Stimulated activated CD4-positive, alpha-beta T cell treated with anti-CD3 and anti-CD28 coated beads, TNF-alpha, amount 100 ng/mL, for 48 hours (primary cell): Measurements from ENCODE around the gene GPR15.
A peak's percentile ranks its signal among the peaks of the same experiment; 100 is the strongest.

Source experiments
- DNase-seq, 3 donors: peaks; one replicate each; pipeline ENCODE4 v3.0.0-alpha.2; 2020; ENCODE audit warnings: low read depth in 3 of 3

The GPR15 gene

DNA sequence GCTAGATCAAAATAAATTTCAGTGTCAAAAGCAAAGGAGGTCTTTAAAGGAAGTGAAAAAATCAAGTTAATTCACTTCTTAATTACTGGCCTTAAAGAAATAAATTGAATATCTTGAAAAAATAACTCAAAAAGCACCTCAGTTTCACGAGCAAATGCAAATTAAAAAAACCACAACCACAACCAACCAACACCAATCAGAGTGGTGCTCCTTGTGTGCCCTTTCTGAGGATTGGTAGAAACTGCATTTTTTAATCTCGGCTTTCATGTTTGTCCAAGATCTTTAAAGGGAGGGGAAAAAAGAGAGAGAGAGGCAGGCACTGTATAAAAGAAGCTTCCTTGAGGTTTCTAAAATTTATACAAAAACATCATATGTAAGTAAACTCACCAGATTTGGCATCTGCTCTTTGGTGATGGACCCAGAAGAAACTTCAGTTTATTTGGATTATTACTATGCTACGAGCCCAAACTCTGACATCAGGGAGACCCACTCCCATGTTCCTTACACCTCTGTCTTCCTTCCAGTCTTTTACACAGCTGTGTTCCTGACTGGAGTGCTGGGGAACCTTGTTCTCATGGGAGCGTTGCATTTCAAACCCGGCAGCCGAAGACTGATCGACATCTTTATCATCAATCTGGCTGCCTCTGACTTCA is at the start of gene GPR15:
Gene GPR15 (plus strand): TSS at position 357 of the 653 bp plus-strand sequence. CDS start 56 bp downstream, at position 413.
- DNase-seq, result no peak

- no peak for DNase-seq
Observed at GRCh38 chr3:98482717-98483482, 48.9 kb upstream of the GPR15 start.

GRCh38 chr3:98483626-98484025 is 48.2 kb upstream of the GPR15 start:
- DNase-seq, result no peak

DNA sequence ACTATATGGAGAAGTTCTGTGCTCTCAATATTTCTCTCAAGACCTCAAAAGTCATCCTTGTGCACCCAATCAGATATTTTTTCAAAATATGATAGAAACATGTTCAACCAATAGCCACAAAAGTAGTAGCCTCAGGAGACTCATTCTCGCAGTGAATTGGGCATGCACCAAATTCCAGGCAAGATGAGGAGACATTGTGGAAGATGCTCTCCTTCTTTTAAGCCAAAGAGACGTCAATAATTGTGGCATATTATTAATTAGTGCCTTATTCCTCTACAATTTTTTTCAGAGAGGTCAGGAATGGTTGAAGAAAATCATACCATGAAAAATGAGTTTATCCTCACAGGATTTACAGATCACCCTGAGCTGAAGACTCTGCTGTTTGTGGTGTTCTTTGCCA is 34.4 kb upstream of the GPR15 start, which contains the start of gene OR5K2:
Gene OR5K2 (plus strand): TSS at position 301 of the 400 bp plus-strand sequence. CDS start 0 bp downstream, at position 301.
- DNase-seq, result no peak

- no peak for DNase-seq
Observed at GRCh38 chr3:98500019-98500418, 31.8 kb upstream of the GPR15 start.

DNA sequence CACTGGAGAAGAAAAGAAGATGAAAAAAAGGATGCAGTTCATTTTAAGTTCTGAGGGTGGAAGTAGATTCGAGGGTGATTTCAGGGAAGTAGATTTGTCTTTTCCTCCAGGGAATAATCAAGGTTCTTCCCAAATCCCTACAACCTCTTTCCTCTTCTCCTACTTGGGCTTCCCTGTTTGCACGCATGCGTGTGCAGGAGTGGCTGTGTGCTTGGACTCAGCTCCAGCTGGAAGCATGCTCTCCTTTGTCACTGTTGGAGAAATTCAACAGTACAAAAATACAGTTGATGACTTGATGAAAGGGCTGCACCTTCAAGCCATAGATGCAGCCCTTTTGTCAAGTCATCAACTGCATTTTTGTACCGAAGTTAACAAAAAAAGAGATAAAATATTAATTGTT is 30.5 kb upstream of the GPR15 start:
- no peak for DNase-seq

- no peak for DNase-seq
Observed at GRCh38 chr3:98501863-98502576, 29.8 kb upstream of the GPR15 start.

GRCh38 chr3:98504539-98504938 is 27.2 kb upstream of the GPR15 start:
- no peak for DNase-seq

DNA sequence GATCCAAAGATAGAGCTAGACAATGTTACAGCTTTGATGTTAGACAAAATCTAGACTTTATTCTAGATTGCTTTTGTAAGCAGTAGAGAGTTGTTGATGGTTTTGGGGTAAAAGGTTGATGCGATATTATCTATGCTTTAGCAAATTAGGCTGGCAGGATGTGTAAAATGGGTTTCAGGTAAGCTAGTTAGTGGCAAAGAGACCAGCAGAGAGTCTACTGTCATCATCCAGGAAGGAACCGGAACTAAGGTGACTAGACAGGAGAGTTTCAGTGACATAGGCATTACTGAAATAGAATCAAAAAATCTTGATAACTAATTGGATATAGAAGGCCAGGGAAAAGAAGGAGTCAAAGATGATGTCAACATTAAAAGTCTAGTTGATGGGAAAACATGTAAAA is 23.2 kb upstream of the GPR15 start:
- no peak for DNase-seq

GRCh38 chr3:98512576-98512975 is 19.2 kb upstream of the GPR15 start:
- no peak for DNase-seq

DNA sequence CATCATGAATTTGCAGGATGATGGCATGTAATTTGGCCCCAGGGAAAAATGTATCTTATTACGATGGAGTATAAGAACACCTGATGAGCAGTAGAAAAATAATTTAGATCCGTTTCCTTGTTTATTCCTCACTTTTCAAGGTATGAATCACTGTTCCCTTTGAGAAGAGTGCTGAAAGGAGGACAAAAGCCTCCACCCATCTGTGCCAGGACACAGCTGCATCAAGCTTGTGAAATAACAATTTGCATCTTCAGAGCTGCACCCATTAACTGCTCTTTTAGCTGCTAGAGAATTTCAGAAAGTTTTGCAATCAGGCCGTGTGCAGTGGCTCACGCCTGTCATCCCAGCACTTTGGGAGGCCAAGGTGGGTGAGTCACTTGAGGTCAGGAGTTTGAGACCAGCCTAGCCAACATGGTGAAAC is 18.7 kb upstream of the GPR15 start:
- peak in 1 of 3 donors; percentile 23 for DNase-seq

- no peak for DNase-seq
Observed at GRCh38 chr3:98513736-98514135, 18.0 kb upstream of the GPR15 start.

- DNase-seq, result no peak
Observed at GRCh38 chr3:98514948-98515347, 16.8 kb upstream of the GPR15 start.

- no peak for DNase-seq
Observed at GRCh38 chr3:98518816-98519215, 13.0 kb upstream of the GPR15 start.

DNA sequence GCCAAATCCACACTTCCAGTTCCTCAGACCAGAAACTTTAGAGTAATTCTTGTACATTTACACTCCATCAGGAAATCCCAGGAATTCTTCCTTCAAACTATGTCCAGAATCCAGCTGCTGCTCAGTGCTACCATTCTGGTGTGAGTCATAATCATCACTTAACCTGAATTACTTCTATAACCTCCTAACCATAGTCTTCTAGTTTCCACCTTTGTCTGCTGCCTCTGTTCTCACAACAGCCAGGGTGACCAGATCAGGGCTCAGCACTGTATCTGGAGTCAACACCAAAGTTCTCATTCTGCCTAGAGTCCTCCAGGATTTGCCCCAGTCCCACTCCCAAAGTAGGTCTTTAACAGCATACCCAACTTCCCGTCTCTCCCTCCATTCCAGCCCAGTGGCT is 12.4 kb upstream of the GPR15 start:
- no peak for DNase-seq

DNA sequence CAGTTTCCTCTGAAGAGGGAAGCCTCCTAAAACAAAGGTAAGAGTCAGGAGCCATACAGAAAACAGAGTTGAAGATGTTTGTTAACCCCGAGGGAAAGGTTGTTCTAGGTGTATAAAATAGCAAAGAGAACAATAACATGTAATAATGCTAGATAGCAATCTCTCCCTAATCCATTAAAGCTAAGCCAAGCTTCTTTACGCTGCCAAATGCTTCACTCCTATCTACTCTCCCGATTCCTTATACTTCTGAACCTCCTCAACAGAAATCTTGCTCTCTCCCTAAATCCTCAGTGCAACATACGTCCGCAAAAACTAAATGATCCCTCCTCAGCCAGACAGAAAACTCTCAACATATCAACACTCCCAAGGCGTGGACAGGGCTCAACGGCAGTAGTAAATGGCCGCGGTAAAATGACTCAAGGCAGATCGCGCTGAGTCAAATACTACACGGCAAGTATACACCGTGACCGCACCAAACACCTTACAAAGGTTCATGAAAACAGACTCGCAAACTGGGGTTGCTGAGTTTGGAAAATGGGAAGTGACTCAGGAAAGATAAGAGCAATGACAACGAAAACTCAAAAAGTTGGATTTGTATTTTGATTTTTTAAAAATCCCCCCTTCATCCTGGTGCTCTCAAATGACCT is 9.8 kb upstream of the GPR15 start:
- peak; percentile 31 to 57 (median 52) for DNase-seq

DNA sequence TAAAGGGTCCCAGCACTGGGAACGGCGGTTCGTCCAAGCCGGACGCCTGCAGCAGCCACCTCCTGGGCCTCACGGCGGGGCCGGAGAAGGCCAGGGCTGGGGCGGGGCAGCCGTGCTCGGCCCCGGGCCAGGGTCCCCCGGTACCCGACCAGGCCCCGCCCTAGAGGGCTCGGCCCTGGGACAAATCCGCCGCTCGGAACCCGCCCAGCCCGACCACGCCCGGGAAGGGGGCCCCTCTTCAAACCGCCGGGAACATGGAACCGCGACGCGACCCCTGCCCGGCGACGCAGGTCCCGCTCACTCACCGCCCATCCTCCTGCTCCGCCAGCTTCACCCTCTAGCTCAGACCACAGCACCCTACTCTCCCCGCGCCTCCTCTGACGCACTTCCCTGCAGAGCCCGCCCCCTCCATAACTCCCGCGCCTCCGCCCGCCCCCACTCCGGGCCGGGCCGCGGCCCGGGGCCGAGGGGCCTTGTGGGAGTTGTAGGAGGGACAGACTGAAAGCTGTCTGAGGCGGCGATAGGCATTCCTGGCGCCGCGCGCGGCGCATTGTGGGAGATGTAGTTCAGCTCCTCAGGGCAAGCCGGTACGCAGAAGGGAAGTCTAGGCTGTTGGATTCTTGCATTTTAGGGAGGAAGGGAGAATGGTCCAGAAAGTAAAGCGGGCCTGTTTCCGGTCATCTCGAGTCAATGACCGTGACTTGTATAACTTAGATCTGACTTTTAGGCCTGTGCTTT is 9.1 kb upstream of the GPR15 start, which contains the start of gene CLDND1:
Gene CLDND1 (minus strand): TSS at position 359 of the 738 bp plus-strand sequence. CDS start 1,478 bp downstream, outside the sequence.
- peak; percentile 89 to 93 (median 92) for DNase-seq

DNA sequence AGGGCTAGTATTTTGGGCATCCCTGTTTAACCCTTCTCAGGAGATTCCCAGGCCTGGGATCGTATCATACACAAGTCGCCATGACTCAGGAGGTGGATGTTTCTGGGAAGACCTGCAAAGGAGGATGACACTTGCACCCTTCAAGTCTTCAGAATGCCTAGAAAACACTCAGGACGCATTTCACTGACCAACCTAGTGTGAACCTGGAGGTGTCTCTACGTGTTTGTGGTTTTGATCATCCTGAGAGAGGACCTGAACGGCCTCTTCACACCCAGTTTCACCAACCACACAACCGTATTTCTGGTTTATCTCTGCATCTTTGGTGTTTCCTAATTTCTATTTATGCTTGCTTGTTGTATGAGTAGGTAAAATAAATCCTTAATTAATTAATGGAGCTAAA is 6.3 kb upstream of the GPR15 start:
- DNase-seq, result no peak

- no peak for DNase-seq
Observed at GRCh38 chr3:98528474-98529346, 3.1 kb upstream of the GPR15 start.

DNA sequence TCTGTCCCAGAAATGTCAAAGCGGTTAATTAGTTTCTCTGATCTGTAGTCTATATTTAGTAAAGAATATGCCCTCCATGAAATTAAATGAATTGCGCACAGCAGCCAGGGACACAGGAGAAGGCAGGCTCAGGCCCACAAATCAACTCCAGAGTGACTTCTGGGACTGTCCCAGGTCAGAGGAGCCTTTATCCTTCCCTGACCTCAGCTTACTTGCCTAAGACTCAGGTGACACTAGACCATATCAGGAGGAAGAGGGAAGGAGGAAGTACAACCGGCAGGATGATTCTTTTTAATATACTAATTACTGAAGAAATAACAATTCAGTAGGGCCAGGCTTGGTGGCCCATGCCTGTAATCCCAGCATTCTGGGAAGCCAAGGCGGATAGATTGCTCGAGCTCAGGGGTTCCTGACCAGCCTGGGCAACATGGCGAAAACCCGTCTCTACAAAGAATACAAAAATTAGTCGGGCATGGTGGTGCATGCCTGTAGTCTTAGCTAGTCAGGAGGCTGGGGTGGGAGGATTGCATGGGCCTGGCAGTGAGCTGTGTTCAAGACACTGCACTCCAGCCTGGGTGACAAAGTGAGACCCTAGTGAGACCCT is 1.8 kb upstream of the GPR15 start:
- DNase-seq, result no peak
